ENCODE results near the gene TPM1.

- TF ChIP-seq EZH2 (IDR thresholded peaks at IDR 0.05; ENCODE audit: insufficient read depth, poor library complexity, severe bottlenecking) (no peak), EZH2phosphoT487 (IDR thresholded peaks at IDR 0.05; ENCODE audit: insufficient read depth, low read depth) (no peak)
Measured at GRCh38 chr15:63030101-63030551, 12.4 kb upstream of the TPM1 start.

All from GM23248 (cell line).